Right renal pelvis (tissue), 4 donors: Measurements from ENCODE around the gene DOCK7. TPM values are rescaled to one million over a fixed set of nuclear protein-coding genes. Genes with fewer than 3 reads are reported as not detected.
A peak's percentile ranks its signal among the peaks of the same experiment; 100 is the strongest.

Source experiments
- DNase-seq, 4 donors: peaks; one replicate each; pipeline ENCODE4 v3.0.0-alpha.2; 2013; ENCODE audit warnings: low read depth in 4 of 4, low spot score in 3 of 4, missing footprints in 1 of 4
- polyA plus RNA-seq, 4 donors: library from polyadenylated mRNA; unstranded; fragments of 120-200 nt; gene quantifications; one replicate each; pipeline ENCODE4 v1.2.1, GENCODE V29; 2013; ENCODE audit not compliant: insufficient read length in 4 of 4

The DOCK7 gene
- polyA plus RNA-seq, 4 donors, result 44.7 to 60.0 (median 52.5) TPM

DNA sequence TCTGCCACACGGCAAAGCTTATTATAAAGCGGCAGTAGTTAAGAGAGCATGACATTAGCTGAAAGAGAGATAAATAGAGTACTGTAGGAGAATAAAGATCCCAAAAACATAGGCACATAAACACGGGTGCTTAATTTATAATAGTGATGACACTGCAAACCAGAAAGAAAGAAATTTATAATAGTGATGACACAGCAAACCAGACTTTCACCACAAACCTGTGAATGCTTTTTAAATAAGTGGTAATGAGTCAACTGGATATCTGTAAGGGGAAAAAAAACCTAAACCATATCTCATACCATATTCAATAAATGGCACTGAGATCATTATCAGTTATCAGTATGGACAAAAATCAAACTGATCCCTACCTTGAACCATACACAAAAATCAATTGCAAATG lies 225.8 kb downstream of the DOCK7 start:
- no peak for DNase-seq

DNA sequence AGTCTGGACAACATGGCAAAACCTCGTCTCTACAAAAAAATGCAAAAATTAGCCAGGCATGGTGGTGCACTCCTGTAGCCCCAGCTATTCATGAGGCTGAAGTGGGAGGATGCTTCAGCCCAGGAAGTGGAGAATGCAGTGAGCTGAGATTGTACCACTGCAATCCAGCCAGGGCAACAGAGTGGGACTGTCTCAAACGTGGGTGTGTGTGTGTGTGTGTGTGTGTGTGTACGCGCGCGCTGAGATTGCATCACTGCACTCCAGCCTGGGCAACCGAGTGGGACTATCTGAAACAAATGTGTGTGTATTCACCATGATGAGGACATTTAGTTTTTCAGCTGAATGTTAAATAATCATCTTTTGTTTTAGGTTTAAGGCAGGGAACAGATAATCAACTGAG lies 230.2 kb downstream of the DOCK7 start:
- no peak for DNase-seq

DNA sequence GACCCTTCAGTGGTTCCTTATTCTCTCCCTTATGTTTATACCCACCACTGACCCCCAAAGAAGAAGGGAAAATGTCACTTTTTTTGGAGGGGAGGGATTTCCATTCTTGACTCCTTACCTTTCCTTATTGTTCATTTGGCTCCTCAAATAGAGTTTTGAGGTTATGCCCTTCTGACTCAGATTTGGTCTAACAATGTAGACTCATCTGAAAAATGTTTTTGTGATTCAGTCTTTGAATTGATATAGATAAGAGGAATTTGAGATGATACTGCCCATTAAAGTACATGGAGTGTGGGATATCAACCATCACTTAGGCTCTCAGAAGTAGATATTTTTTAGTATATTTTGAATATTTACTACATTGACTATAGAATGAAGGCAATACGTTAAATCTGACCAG lies 235.2 kb downstream of the DOCK7 start:
- no peak for DNase-seq

DNA sequence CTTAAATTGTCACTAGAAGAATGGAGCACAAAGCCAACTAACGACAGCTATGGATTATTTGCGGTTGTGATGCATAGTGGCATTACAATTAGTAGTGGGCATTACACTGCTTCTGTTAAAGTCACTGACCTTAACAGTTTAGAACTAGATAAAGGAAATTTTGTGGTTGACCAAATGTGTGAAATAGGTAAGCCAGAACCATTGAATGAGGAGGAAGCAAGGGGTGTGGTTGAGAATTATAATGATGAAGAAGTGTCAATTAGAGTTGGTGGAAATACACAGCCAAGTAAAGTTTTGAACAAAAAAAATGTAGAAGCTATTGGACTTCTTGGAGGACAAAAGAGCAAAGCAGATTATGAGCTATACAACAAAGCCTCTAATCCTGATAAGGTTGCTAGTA lies 237.9 kb downstream of the DOCK7 start:
- no peak for DNase-seq

DNA sequence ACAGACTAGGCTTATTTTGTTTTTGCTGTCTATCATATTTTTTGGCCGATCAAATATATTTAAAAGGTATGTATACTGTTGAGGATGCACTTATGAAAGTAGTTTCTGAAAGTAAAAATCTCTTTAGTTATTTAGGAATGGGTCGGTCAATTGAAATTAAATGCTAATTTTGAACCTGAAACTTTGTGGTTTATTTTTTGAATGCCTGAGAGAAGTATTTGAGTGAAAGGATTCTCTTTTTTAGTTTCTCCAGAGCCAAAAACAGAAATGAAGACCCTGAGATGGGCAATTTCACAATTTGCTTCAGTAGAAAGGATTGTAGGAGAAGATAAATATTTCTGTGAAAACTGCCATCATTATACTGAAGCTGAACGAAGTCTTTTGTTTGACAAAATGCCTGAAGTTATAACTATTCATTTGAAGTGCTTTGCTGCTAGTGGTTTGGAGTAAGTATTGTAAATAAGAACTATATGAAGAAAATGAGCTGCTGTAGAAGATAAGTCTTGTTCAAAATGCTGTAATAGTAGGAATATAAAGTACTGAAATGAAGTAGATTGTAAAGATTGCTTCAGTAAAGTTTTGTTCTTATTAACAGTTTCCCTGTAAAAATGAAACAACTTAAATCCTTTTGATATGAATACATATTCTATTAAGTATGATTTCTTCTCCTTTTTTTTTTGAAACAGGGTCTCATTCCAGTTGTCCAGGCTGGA lies 239.8 kb downstream of the DOCK7 start:
- no peak for DNase-seq

DNA sequence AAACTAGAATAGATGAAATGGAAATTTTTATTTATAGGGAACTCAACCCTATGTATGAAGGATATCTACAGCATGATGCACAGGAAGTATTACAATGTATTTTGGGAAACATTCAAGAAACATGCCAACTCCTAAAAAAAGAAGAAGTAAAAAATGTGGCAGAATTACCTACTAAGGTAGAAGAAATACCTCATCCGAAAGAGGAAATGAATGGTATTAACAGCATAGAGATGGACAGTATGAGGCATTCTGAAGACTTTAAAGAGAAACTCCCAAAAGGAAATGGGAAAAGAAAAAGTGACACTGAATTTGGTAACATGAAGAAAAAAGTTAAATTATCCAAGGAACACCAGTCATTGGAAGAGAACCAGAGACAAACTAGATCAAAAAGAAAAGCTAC lies 243.5 kb downstream of the DOCK7 start:
- DNase-seq, result no peak

DNA sequence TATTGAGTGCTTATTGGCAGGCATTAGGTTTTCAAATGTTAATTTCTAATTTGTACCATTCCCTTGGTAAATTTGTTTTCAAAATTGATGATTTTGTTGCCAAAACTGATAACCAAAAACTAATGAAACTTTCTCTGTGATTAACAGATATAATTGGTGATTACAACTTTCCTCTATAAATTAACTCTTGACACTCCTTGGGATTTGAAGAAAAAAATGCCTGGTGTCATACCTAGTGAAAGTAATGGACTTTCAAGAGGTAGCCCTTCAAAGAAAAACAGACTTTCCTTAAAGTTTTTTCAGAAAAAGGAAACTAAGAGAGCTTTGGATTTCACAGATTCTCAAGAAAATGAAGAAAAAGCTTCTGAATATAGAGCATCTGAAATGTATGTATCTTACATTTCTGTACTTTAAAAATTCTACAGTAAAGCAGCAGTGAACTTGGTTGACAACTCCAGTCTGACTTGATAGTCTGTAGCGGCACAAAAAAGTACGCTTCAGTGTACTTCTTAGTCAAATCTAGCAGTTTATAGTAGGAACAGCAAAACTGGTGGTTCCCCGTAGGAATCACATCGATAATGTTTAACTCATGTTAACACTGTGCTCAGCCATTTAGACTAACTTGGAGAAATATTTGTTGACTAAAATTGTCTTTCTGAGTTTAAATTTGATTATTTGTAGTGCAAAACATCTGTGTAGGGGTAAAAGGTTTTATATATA lies 248.4 kb downstream of the DOCK7 start:
- no peak for DNase-seq

DNA sequence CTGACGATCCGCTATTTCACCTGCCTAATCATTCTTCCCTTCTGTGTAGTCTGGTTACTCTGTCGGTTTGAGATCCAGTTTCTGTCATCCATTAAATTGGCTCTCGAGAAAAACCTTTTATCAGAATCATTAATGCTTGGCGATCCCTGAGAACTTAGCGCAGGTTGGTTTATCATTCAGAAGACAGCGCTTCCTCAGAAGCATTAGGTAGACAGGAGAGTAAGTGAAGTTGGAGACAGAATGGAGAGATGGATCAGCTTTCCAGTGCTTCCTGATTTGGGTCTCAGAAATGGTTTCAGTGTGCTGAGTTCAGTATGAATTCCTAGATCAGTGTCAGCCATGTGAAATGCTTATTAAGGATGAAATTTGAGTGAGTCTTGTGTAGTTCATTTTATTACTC lies 250.0 kb downstream of the DOCK7 start:
- no peak for DNase-seq

DNA sequence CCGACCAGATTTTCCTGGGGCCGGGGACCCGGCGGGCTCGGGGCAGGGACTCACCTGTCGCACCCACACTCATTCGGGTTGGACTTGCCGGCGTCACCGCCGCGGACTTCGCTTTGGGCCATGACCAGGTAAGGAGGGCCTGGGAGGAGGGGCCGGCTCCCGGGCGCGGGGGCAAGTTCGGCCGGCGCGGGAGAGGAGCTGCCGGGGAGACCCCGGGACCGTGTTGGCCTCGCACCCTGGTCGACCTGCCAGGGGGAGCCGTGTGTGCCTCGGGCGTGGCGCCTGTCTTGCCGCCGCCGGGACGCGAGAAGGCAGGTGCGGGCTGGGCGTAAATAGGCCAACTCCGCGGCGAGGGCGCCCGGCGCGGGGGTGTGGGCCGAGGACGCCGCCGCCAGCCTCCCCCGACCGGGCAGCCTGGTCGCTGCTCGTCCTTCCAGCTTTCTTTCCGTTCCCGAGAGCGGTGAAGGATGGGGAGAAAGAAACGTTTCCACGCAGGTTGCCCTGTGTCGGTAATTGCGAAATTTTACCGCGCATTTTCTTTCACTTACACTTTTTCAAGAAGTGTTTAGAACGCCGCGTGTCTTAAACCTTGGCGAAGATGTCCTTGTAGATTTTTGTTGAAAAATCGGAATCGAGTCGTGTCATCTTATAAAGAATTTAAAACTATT lies 250.8 kb downstream of the DOCK7 start:
- DNase-seq, result no peak

DNA sequence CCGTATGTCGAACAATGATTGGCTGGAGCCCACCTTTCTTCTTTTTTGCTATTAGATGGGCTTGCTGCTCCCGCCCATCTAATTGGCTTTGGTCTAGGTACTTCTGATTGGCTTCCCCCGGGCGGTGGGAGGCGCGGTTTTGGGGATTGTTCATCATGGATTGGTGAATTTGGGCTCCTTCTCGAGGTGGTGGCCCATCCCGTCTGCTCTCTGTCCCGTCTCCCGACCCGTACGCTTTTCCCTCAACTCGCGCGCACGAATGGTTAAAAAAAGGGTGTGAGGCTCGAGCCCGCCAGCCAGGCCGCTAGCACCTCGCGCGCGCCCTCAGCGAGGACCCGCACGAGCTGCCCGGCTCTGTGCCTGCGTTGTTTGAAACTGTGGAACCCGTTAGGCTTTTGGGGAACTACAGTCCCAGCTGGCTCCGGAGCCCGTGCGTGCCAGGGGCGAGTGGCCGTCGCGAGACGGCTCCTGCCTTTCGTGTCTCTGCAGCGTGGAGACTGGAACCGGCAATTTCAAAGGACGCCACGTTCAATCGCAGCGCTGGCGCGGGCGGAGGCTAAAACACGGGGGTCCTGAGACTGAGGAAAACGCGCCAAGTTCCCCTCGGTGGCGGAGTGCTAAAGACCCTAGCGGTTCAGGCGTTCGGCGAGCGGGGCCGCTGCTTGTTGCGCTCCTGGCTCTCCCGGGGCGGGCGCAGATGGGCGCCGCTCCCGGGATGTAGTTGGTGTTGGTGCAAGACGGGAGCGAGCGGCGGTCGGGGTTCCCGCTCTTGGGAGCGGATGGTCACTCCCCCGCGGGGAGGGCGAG lies 251.5 kb downstream of the DOCK7 start, which contains the start of gene USP1:
Gene USP1, plus strand, starts transcription at position 584 of the 807 bp plus-strand sequence. CDS start 2,819 bp downstream, outside the sequence.
- DNase-seq, result peak; percentile 97 to 99 (median 98)

DNA sequence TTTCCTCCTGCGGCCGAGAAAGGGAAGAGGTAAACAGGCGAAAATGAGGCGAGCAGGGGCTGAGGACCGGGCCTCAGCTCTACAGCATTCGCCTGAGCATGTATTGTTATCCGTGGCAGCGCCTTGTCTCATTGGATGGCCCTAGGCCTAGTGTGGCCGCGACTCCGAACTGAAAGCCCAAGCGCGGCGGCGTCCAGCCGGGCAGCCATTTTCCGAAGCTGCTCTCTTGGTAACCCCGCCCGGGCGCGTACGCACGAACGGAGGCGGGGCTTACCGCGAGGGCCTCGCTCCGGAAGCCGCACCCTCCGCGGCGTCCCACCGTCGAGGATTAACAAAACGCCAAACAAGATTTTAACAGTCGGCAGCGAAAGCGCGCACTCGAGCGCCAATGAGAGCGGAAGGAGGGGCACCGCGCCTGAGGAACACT lies 252.1 kb downstream of the DOCK7 start:
- peak in 1 of 4 donors; percentile 94 for DNase-seq

DNA sequence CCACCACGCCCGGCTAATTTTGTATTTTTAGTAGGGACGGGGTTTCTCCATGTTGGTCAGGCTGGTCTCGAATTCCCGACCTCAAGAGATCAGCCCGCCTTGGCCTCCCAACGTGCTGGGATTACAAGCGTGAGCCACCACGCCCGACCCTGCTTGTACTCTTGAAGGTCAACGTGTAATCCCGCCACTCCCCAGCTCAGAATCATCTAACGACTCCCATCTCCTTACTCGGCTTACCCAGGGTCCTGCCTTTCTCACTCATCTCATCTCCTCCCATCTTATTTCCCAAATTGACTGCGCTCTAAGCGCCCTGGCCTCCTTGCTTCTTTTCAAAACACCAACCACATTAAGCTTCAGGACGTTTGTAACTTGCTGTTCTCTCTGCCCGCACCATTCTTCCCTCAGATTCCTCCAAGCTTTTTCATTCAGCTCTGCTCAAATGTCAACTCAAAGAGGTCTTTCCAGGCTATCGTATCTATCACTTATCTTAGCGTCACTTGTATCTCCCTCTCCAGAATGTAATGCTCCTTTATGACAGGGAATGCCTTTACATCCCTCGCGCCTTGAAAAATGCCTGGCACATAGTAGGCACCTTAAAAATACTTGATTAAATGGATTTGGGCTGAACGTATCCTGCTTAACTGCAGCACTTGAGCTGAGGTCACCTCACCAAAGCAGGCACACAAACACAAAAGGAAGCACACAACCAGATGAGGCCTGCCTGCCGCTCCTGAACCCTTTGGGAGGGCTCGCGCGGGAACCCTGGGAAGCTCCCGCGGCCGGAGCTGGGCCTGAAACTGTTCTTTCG lies 252.8 kb downstream of the DOCK7 start:
- DNase-seq, result peak in 1 of 4 donors; percentile 22

DNA sequence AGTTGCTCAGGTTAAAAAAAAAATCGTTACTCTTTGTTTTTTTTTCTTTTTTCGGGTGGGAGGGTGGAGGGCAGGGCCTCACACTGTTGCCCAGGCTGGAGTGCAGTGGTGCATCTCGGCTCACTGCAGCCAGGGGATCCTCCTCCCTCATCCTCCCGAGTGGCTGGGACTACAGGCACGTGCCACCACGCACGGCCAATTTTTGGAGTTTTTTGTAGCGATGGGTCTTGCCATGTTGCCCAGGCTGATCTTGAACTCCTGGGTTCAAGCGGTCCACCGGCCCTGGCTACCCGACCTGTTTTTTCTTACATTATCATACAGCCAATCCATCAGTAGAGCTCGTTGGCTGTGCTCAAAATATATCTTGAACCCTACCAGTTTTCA lies 253.6 kb downstream of the DOCK7 start:
- no peak for DNase-seq

DNA sequence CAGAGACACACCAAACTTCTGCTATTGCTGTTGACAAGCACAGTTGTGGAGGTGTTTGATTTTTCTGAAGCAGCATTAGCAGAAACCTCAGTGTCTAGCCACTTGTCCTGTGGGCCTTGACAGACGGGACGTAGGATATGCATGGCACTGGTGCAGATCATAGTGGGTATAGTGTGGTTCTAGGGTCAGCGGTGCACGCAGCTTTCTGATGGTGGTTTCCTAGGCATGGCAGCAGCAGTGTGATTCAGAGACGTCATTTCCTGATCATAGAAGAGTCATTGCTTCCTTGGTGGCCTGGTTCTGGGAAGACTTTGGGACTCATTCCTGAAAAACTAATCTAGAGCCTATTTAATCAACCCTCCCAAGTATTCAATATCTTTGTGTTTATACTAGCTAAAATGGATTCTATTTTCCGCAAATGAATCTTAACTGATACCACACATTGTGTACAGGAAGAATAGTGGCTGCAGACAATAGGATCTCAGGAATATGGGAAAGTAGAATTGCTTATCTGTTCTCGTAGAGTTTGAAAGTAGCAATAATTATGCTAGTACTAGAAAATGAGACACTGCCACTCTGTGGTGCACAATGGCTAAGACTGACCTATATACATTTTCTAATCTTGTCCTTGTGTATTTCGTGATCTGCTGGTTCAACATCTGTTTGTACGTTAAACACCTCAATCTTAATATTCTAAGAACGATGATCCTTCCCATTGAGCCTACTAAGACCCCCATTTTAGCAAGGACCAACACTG lies 254.1 kb downstream of the DOCK7 start:
- DNase-seq, result no peak

DNA sequence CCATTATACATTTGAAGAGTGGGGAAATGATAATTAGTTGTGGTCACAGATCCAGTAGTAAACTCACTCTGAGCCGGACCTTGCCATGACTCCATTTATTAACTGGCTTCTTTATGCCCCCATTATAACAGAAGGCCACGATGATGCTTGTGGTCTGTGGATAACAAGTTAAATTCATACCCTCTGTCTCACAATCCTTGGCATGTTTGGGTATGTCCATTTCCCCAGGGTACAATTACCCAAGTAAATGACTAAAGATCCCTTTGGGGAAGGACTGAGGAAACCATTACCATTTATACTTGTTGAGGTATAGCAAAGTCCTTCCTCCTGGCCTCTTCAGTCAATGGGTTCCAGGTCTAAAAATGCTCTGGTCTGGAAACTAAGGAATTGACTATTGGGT lies 258.6 kb downstream of the DOCK7 start:
- DNase-seq, result no peak

DNA sequence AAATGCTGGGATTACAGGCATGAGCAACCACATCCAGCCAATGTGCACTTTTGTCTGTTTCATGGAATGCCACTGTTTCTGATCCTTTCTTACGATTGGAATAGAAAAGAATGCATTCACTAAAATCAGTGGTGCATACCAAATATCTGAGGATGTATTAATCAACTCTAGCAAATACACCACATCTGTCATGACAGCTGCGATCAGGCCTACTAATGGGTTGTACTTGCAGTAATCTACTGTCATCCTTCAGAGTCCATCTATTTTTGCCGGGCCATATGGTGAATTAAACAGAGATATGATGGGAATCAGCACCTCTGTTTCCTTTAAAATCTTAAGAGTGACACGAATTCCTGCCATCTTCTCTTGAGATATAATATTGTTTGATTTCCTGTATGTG lies 259.8 kb downstream of the DOCK7 start:
- no peak for DNase-seq

DNA sequence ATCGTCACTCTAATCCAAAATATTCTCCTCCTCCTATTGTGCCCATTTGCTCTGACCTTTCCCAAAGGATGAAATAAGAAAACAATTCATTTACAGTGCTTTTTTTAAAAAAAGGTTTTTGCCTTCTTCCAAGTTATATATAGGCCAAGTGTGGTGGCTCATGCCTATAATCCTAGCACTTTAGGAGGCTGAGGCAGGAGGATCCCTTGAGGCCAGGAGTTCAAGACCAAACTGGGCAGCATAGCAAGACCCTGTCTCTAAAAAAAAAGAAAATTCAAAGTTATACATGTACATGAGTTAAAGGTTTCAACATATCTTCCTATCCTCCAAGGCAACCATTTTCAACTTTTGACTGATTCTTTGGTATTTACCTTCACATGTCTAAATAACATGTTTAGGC lies 261.4 kb downstream of the DOCK7 start:
- no peak for DNase-seq

DNA sequence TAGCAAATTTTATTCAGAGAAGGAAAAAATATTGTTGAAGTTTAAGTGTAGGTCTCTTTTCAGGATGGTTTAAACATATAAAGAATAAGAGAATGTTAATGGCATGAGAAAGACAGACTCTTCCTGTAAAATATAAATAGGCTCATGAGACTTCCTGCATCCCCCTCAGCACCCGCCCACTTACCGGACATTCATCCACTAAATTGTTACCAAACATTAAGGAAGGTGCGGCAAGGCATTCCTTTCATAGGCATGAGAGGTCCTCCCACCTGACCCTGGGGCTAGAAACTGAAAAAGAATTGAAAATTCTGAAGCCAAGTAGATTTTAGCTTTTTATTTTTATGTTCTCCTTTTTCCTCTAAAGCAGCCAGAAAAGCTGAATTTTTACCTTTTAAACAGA lies 261.9 kb downstream of the DOCK7 start:
- no peak for DNase-seq

DNA sequence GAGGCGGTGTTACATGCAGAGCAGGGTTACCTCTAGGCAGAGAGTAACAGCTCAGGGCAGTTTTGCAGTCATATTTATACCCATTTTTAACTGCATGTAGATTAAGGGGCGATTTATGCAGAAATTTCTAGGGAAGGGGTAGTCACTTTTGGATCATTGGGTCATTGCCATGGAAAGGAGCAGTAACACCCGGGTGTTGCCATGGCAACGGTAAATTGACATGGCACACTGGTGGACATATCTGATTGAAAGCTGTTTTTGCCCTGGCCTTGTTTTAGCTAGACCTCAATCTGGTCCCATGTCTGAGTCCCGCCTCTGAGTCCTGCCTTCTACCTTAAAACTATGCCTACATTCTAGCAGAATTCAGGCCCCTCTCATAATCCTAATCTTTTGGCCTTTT lies 263.1 kb downstream of the DOCK7 start:
- no peak for DNase-seq
